ENCODE data around the gene SPINDOC.
"Not testable (repeated sequence)": the region's sequence is repeated elsewhere in the genome, so short reads cannot be mapped to it uniquely, and the experiment has no call there.

The SPINDOC gene, protein sequence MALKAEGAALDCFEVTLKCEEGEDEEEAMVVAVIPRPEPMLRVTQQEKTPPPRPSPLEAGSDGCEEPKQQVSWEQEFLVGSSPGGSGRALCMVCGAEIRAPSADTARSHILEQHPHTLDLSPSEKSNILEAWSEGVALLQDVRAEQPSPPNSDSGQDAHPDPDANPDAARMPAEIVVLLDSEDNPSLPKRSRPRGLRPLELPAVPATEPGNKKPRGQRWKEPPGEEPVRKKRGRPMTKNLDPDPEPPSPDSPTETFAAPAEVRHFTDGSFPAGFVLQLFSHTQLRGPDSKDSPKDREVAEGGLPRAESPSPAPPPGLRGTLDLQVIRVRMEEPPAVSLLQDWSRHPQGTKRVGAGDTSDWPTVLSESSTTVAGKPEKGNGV

DNA sequence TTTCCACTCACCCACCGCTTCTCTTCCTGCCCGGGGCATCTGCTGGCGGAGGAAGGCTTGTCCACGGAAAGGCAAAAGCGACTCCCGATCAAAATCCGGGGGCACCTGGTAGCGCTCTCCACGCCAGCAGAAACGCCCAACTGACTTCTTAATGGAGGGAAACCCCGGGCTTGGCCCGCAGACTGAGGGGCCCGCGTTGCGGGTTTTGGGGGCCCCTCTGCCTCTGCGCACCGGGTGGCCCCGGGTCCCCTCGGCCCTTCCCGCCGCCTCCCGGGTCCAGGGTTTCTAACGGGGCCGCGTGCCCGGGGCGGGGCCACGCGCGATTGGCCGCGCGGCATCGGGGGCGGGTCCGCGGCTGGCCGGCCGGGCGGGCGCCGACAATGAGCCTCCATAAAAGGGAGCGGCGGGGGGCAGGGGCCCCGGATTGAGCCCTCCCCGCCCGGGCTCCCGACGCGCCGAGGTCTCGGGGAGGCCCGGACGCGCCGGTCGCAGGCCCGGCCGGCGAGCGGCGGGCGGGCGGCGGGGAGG is at the start of gene SPINDOC:
SPINDOC (plus strand) TSS at position 422 of the 528 bp plus-strand sequence. CDS start 231 bp downstream, outside the sequence.
- peak; percentile 28 to 71 (median 54) for DNase-seq (ENCODE audit: low read depth in 2 of 3, low spot score in 1 of 3)

DNA sequence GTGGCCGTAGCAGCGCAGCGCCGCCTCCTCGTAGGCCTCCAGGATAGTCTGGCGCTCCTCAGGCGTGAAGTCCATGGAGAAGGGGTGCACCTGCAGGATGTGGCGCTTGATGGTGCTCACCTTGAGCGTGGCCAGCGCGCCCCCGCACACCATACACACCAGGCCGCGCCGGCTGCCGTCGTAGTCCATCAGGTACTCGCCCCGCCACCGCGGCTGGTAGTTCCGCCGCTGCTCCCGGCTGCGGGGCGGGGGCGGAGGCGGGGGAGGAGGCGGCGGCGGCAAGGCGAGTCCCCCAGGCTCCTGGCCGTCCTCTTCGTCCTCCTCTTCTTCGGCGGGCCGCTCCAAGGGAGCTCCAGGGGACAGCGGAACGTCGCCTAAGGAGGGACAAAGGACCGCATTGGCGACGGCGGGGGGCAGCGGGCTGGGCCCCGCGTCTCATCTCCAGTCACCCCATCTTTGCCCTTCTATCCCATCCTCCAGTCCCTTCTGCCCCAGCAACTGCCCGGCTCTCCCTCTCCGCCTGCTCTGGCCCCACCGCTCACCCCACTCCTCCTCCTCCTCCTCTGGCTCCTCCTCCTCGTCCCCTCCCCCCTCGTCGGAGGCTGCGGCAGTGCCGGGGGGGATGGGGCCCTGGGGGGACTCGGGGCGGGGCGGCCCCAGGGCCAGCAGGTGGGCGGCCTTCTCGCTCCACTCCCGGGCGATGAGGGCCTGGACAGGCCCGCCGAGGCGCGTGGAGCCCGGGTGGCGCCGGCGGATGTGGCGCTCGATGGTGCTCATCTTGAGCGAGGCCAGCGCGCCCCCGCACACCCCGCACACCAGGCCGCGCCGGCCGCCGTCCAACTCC is 49.5 kb upstream of the SPINDOC start:
- no peak for DNase-seq (ENCODE audit: low read depth in 2 of 3, low spot score in 1 of 3)

DNA sequence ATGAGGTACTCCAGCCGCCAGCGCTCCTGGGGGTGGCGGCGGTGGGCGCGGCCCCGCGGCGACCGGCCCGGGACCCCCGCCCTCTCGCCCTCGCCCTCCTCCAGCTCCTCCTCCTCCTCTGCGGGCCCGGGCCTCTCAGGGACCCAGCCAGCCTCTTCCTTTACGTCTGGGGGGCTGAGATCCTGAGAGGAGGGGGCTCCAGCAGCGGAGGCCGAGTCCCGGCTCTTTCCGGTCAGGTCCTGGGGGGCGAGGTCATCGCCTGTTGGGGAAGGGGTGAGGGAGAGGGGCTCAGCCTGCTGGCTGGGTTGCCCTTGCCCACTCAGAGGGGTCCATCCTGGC is 48.9 kb upstream of the SPINDOC start:
- no peak for DNase-seq (ENCODE audit: low read depth in 2 of 3, low spot score in 1 of 3)

DNA sequence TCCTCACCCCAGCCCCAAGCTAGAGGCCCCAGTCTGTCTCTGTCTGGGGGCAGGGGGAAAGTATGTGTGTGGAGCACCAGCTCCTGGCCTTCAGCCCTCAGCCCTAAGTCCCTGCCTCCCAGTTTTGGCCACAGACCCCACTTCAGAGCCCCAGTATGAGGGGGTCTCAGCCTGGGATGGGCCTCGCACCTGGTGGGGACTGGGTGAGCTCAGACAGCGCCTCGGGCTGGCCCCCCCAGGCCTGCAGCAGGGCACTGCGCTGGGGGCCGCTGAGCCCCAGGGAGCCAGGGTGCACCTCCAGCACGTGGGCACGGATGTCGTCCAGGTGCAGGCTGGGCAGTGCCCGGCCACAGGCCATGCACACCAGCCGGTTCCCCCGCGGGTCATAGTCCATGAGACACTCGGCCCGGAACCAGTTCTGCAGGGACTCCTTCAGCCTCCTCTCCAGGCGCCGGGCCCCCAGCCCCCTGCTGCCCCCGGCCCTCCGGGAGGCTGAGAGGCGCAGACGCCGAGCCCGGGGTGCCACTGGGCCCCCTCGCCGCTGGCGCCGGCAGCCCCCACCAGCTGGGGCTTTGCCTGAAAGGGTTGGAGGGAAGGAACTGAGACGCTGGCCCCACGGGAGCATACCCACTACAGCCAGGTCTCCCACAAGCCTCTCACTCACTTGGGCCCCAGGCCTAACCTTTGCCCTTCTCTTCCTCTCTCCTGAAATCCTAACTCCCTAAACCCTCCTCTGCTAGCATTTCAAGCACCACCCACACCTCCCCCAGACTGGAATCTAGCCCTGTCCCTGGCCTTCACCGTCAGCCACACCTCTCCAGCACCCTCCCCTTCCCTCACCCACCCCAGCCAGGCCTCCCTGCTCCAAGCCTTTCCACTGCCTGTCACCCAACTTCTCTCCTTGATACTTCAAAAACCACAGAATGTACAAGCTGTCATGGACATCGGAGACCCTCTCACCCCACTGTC is 48.3 kb upstream of the SPINDOC start:
- DNase-seq (ENCODE audit: low read depth in 2 of 3, low spot score in 1 of 3) = no peak

DNA sequence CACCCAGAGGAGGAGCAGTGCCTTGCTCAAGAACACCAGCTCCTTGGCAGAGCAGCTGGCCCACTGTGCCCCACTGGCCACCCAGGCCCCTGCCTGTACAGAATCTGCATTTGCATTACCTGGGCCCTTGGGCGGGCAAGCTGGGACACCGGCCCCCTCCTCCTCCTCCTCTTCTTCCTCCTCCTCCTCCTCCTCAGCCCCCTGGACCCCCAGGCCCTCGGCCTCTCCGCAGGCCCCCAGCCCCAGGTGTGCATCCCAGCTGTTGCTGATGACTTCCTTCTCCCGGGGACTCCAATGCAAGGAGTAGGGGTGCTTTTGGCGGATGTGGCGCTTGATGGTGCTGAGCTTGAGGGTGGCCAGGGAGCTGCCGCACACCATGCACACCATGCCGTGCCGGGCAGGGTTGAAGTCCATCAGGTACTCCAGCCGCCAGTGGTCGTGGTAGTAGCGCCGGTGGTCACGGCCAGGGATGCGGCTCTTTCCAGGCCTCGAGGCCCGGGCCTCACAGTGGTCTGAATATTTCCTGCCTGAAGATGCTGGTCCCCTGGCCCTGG is 47.5 kb upstream of the SPINDOC start:
- DNase-seq (ENCODE audit: low read depth in 2 of 3, low spot score in 1 of 3) = no peak

DNA sequence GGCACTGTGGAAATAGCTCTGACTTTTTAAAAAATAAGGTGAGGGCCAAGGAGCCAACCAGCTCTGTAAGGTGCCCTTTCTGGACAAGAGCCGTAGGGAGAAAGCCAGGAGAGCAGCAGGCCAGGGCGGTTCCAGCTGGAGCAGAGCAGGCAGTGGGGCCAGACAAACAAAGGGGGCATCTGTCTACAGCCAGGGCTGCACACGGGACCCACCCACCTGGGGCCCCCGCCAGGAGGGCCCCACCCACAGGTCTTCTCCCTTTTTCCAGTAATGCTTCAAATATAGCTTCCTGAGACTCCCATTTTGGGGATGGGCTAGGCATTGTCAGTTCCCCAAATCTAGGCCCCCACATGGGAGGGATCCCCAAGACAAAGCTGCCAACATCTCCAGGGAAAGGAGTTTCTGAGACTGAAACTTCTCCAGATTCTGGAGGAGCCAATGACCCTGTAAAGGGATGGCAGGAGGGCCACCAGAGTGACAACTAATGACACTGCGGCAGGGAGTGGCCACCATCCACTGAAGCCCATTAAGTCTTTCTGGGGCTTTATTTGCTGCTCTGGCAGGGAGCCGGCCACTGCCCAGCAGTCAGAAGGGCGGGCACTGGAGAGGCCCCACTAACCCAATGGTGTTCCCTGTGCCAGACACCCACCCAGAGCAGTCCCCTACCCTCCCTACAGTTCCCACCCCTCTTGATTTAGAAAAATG is 46.6 kb upstream of the SPINDOC start:
- no peak for DNase-seq (ENCODE audit: low read depth in 2 of 3, low spot score in 1 of 3)

DNA sequence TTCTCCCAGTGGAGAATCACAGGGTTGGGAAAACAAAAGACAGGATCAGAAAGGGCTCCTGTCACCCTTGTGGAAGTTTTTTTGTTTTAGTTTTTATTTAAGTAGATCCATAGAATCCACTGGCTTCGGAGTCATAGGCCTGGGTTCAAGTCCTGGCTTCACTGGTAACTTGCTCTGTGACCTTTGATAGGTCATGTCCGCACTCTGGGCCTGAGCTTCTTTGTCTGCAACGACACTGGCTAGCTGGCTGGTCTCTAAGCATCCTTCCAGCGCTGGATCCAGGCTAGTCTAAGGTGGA is 46.0 kb upstream of the SPINDOC start:
- no peak for DNase-seq (ENCODE audit: low read depth in 2 of 3, low spot score in 1 of 3)

DNA sequence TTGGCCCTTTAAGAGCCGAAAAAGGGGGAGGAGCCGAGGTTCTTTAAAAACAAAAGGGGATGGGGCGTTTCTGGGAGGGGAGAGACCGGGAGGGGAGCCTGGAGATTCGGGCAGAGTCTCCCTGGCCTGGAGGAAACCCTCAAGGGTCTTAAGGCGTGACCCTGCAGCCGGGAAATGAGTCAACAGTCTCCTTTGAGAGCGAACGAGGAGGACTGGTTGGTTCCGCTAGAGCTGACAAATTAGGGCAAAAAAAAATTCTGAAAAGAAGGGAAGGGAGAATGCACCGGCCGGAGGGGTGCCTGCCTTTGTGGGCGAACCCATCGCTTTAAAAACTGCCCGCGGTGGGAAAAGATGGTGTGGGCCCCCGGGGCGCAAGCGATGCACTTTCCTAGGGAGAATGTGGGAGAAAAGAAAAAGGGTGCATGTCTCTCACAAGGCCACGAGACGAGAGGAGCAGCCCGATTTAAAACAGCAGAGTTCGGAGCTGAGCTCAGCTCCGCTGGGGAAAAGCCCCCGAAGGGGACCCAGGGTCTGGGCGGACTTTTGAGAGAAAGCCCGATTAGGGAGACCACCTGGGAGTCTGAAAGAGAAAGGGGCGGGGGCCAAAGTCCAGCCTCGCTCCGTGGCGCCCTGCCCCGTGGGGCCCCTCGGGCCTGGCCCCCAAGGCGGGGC is 45.6 kb upstream of the SPINDOC start:
- DNase-seq (ENCODE audit: low read depth in 2 of 3, low spot score in 1 of 3) = peak in 2 of 3 donors; percentile 16 to 34

DNA sequence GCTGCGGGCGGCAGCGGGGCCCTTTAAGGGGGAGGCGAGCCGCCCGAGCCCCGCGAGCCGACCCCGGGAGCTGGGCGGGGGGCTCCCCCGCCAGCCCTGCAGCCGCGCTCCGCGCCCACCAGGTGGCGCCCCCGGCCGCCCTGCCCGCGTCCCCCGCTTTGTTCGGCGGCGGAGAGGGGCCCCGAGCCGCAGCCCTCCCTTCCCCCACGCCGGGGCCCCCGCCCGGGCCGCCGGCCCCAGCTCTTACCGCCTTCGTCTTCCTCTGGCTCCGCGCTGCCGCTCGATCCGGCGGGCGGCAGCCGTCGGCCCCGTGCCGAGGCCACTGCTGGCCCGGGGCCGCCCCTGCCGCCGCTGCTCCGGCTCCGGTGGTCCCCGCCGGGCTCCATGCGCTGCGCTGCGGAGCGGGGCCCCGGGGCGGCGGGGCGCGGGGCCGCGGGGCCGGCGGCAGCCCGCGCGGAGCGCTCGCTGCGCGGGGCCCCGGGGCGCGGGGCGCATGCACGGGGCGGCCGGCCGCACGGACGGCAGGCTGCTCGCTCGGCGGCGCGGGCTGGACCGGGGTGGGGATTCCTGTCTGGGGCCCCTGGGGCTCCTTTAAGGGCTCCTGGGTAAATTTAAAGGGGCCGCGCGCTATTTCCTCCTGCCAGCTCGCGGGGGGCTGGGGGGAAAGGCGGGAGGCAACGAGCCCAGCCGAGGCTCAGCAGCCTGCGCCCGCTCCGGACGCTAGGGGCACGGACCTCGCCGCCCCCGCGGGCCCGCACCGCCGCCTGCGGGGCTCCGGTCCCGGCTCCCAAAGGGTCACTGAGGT is 44.8 kb upstream of the SPINDOC start, which contains the start of gene ZFTA:
ZFTA (minus strand) TSS at position 539 of the 805 bp plus-strand sequence; CDS start at position 386, 153 bp downstream.
- peak in 2 of 3 donors; percentile 28 to 34 for DNase-seq (ENCODE audit: low read depth in 2 of 3, low spot score in 1 of 3)

DNA sequence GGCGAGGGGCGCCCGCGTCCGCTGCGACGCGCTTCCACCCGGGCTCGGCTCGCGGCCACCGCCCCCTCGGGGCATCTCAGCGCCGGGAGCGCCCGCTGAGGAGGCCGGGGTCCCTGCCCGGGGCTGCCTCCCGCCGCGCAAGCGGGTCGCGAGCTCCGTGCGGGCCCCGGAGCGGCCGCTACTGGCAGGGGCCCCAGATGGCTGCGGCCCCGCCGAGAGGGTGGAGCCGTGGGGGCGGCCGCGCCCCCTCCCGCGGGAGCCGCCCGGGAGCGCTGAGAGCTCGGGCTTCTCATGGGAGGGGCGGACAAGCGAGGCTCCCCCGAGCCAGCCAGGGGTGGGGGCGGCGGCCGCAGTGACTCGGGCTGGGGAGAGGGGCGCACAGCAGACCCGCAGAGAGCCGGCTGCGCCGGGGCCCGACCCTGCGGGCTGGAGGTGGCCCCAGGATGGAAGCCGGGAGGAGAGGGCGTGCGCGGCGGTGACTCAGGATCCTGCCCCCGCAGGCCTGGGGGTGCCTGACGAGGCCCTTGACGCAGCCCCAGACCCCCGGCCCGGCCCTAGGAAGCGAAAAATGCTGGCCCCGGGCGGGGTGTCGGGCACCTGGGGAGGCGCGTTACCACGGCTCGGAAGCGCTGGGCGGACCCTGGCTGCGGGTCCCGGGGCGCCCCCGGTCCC is 44.1 kb upstream of the SPINDOC start:
- DNase-seq (ENCODE audit: low read depth in 2 of 3, low spot score in 1 of 3) = peak in 2 of 3 donors; percentile 6 to 7

DNA sequence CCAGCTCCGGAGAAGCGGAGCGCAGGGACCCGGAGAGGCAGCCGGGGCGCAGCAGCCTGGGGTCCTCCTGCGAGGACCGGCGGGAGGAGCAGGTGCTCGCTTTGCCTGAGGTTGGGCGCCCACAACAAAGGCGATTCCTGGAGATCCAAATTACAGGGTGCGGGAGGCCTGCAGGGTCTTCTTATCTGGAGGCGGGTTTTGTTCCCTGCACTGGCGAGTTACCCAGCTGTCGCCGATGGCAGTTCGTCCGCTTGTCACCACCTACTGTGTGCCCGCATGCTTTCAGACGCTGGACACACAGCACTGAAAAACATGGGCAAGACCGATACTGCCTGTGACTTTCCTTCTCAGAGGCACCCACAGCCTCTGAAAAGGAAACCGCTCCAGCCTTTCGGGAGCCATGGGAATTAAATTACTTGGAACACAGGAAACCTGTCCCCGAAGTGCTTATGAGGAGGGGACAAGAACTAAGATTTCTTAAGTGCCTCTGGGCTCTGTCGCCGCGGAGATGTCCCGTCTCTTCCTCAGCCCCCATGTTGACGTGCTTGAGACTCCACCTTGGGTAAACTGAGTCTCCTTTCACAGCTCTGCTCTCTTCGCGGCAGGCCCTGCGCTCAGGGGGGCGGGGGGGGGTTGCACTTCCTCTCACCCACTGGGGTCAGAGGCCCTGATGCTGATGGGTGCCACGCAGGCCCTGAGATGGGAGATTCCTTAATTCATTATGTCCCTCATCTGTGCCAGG is 43.4 kb upstream of the SPINDOC start:
- no peak for DNase-seq (ENCODE audit: low read depth in 2 of 3, low spot score in 1 of 3)

DNA sequence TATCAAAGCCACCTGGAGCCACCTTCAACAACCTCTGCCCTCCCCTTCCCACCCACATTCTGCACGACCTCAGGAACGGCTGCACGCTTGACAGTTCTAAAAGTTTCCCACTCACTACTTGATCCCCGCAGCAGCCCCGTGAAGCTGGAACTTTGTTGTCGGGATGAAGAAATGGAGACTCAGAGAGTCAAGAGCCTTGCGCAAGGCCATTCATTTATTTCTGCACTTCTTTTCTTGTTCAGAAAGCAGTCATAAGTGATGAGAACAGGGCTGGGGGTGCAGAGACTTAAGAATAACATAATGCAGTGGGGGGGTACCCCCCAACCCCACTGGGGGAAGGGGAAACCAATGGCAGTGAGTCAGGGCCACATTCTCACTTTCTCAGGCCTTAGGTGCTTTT is 42.5 kb upstream of the SPINDOC start:
- no peak for DNase-seq (ENCODE audit: low read depth in 2 of 3, low spot score in 1 of 3)

DNA sequence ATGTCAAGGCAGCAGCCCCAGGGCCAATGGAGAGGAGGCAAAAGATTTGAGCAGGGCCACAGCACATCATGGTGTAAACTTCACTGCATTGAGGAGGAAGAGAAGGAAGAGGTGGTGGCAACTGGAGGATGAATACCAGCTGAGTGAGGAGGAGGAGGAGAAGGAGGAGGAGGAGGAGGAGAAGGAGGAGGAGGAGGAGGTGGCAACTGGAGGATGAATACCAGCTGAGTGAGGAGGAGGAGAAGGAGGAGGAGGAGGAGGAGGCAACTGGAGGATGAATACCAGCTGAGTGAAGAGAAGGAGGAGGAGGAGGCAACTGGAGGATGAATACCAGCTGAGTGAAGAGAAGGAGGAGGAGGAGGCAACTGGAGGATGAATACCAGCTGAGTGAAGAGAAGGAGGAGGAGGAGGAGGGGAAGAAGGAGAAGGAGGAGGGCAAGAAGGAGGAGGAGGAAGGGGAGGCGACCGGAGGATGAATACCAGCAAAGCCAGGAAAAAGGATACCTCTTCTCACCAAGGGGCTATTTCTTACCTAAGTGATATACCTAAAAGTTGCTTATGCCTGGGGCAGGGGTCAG is 41.4 kb upstream of the SPINDOC start:
- not testable (repeated sequence) for DNase-seq (ENCODE audit: low read depth in 2 of 3, low spot score in 1 of 3)

DNA sequence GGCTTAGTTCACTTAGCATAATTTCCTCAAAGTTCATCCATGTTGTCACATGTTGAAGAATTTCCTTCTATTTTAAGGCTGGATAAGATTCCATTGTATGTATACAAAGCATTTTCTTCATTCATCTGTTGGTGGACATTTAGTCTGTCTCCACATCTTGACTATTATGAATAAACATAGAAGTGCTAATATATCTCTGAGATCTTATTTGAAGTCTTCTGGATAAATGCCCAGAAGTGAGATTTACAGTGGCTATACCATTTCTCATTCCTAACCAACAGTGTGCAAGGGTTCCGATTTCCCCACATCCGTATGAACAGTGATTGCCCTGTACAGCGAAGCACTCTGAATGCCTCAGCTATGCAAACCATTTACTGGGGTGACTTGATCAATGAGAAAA is 38.1 kb upstream of the SPINDOC start:
- DNase-seq (ENCODE audit: low read depth in 2 of 3, low spot score in 1 of 3) = no peak

DNA sequence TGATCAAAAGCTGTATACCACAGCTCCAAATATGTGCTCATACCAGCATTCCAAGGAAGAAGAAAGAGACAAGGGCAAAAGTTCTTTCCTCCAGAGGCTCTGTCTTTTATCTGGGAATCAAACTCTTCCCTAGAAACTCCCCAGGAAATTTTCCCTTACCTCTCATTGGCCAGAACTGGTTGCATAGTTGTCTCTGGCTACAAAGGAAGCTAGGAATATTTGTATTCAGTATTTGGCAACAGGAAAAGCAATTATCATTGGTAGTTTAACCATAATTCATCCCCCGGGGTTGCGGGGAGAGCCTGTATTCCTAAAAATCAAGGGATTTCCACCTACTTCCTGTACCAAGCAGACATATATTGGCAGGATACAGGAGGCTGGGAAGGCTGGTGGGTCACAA is 34.2 kb upstream of the SPINDOC start:
- no peak for DNase-seq (ENCODE audit: low read depth in 2 of 3, low spot score in 1 of 3)

DNA sequence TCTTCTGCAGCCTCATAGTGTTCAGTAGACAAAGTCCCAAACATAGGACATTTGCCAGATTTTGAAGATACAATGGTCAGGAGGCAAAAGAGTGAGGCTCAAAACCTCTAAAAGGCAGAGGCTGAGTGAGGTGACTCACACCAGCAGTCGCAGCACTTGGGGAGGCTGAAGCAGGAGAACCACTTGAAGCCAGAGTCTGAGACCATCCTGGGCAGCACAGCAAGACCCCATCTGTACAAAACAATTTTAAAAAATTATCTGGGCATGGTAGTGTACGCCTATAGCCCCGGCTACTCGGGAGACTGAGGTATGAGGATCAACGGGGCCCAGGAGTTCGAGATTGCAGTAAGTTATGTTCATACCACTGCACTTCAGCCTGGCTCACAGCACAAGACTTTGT is 30.5 kb upstream of the SPINDOC start:
- DNase-seq (ENCODE audit: low read depth in 2 of 3, low spot score in 1 of 3) = no peak
